Embryonic facial prominence (tissue), 1 donor: ENCODE data around the gene WBP2.
"Not testable (repeated sequence)": the region's sequence is repeated elsewhere in the genome, so short reads cannot be mapped to it uniquely, and the experiment has no call there.

Source experiments
- DNase-seq: peaks from one replicate; pipeline ENCODE4 v3.0.0-alpha.2; 2016; ENCODE audit errors: extremely low spot score

The WBP2 gene

DNA sequence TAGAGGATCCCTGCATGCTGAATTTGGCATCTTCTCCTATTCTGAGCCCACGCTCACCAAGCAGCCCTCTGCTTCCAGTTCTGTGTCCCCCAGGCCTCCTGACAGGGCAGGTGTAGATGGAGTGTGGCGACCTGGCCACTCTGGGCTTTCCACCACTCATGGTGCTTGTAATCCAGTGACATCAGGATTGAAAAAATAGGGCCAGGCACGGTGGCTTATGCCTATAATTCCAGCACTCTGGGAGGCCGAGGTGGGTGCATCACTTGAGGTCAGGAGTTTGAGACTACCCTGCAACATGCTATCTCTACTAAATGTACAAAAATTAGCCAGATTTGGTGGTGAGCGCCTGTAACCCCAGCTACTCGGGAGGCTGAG lies 41.1 kb downstream of the WBP2 start:
- no peak for DNase-seq

DNA sequence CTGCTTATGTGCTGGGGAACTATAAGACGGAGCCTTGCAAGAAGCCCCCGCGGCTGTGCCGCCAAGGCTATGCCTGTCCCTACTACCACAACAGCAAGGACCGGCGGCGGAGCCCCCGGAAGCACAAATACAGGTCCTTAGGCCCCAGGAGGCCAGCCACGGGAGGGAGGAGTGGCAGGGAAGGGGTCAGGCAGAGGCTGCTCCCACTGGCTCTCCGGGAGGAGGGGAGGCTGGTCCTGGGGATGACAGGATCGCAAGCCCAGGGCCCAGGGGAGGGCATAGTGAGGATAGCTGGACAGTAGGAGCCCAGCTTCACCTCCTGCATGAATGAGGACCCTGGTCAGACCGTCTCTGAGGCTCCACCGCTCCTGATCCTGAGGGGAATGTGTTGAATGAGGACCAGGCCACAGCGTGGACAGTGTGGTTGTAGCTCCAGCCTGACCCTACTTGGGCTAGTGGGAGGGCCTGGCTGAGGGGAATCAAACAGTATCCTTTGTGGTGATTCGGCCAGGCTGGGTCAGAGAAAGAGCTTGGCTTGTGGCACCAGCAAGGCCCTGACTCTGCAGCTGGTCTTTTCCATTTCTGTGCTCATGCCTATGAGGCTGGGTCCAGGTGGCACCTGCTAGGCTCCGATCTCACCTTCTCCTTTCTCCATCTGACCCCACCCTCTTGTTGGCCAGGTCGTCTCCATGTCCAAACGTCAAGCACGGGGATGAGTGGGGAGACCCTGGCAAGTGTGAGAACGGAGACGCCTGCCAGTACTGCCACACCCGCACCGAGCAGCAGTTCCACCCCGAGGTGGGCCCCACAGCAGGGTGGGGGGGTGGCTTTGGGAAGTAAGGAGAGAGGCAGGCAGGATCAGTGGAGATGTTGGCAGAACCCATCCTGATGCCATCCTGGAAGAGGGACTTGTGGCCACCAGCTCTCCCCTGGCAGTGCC lies 41.8 kb downstream of the WBP2 start:
- DNase-seq, result no peak

- DNase-seq, result no peak
These were observed 42.8 kb downstream of the WBP2 start for GRCh38 chr17:75812096-75813013.

GRCh38 chr17:75811174-75811573 lies 44.0 kb downstream of the WBP2 start:
- DNase-seq, result no peak

DNA sequence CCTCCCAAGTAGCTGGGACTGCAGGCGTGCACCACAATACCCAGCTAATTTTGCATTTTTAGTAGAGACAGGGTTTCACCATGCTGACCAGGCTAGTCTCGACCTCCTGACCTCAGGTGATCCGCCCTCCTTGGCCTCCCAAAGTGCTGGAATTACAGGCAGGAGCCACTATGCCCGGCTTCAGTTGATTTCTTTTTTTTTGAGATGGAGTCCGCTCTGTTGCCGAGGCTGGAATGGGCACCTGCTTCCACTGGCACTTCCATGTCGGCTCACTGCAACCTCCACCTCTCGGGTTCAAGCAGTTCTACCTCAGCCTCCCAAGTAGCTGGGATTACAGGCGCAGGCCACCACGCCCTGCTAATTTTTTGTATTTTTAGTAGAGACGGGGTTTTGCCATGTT lies 44.4 kb downstream of the WBP2 start:
- not testable (repeated sequence) for DNase-seq

DNA sequence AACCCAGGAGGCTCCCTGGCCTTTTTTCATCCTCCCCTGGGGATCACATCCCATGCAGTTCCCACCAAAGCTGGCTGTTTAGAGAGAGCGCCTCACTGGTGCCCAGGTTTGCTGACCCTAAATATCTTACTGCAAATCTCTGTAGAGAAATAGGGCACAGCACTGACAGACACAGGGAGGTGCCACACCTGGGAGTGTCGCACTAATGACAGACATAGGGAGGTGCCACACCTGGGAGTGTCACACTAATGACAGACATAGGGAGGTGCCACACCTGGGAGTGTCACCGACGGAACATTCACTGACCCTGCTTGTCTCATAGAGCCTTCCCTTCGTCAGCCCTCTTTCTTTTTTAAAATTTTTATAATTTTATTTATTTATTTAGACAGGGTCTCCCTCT lies 44.9 kb downstream of the WBP2 start:
- no peak for DNase-seq

- no peak for DNase-seq
These were observed 45.5 kb downstream of the WBP2 start for GRCh38 chr17:75809631-75810111.

DNA sequence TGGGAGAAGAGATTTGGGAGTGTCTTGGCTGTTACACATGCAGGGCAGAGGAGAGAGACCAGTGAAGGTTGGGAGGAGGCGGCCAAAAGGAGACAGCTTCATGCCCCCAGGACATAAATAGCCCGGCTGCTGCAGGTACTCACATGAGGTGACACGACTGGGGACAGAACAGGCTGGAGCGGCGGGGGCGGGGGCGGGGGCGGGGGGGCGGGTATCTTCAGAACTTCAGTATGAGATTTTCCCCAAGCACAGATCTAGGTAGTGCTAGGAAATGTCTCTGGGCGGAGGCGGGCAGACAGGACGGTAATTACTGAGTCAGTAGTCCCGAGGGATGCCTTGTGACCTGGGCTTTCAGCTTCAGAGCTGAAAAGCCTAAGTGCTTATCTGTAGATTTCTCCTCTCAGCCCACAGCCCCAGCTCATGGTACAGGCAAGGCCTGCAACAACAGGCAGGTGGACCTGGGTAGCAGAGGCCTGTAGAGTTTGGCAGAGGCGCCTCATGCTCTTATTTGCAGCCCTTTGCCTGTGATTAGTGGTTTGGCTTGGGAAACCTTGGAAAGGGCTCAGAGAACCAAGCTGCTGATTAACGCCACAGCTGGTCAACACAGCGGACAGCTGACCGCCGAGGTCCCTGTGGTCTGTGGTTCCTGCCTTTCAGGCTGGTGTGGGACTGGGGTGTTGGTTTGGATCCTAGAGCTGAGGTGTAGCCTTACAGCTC lies 46.1 kb downstream of the WBP2 start:
- DNase-seq, result no peak

DNA sequence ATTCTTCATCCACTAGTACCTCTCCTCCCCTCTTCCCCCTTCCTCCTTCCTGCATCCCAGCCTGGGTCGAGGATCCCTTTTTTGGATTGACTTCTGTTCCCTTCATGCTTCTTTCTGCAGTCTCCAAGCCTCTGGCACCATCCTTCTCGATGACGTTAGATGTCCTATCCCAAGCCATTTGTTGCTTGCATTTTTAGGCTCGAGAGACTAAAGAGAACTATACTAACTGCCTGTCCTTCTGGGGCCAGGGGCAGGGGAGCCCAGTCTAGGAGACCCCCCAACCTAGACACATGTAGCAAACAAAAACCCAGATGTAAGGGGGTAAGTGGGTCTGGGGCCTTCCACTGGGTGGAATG lies 46.6 kb downstream of the WBP2 start:
- no peak for DNase-seq

- DNase-seq, result no peak
These were observed 47.3 kb downstream of the WBP2 start for GRCh38 chr17:75807861-75808260.

- DNase-seq, result no peak
These were observed 48.2 kb downstream of the WBP2 start for GRCh38 chr17:75806822-75807500.

DNA sequence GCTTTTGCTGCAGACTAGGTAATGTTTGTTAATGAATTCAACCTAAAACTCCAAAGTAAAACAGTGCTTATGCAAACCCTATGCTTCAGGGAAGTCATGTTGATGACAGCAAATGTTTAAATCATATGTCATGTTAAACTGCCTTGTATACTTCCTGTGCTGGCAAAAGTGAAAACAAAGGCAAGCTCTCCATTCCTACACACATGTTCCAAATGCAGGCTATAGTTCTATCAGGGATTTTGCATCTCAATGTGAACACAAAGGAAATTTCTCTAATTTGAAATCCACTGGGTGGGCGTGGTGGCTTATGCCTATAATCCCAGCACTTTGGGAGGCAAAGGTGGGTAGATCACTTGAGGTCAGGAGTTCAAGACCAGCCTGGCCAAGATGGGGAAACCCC lies 51.3 kb downstream of the WBP2 start:
- DNase-seq, result no peak

GRCh38 chr17:75799402-75799801 lies 55.7 kb downstream of the WBP2 start:
- DNase-seq, result no peak

DNA sequence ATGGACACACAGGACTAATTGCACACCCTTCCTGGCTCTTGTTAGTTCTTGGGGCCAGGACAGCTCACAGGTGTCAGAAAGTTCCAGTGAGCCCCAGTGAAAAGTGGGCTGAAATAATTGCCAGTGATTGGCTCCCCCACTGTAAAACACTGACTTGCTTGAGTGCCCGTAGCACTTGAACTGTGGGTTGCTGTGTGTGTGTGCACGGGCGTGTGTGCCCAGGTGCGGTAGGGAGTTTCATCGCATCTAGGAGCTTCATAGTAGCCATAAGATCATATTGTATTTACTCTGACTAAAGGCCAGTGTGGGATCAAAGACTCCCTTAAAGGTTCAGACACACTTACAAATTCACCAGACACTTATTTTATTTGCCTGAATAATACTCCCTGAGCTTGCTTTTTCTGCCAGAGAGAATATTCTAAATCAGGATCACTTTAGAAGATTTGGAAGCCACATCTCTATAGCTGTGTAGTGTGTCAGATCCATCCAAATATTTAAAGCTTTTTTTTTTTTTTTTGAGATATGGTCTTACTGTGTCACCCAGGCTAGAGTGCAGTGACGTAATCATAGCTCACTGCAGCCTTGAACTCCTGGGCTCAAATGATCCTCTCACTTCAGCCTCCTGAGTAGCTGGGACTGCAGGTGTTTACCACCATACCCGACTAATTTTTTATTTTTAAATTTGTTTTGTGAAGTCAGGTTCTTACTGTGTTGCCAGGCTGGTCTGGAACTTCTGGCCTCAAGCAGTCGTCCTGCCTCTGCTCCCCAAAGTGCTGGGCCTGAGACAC lies 59.1 kb downstream of the WBP2 start:
- no peak for DNase-seq
